Epidermal melanocyte (primary cell): ENCODE measurements around the gene TSPAN14.
A peak's percentile ranks its signal among the peaks of the same experiment; 100 is the strongest.
"Not testable (repeated sequence)": the region's sequence is repeated elsewhere in the genome, so short reads cannot be mapped to it uniquely, and the experiment has no call there.

Experiments
- DNase-seq: peaks from one replicate; pipeline ENCODE4 v3.0.0; 2011; ENCODE audit warnings: low spot score; ENCODE audit not compliant: insufficient read length

TSPAN14 gene

GRCh38 chr10:80468002-80468401 lies 13.9 kb downstream of the TSPAN14 start:
- DNase-seq, result no peak

DNA sequence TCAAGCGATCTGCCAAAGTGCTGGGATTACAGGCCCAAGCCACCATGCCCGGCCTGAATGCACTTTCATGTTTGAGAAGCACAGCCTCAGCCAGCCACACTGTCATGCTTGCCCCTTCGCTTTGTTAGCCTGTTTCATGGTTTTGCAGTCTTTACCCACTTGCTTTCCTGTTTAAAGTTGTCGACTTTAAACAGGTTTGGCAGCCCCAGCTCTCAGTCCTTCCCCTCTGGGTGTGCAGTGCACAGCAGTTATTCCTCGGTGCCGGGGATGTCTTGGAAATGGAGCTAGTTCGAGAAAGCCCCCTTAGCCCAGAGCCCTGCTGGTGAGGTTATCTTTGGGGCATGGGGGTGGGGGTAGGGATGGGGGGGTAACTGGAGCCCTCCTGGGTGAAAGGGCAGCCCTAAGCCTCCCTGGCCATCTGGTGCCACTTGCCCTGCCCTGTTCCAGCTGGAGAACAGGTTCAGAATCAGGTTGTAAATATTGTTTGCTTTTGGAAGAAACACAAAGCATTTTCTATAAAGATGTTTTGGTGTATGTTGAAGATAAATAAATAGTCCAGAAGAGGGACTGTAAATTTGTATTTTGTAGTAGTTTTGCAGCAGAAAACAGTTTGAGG lies 14.8 kb downstream of the TSPAN14 start:
- no peak for DNase-seq

DNA sequence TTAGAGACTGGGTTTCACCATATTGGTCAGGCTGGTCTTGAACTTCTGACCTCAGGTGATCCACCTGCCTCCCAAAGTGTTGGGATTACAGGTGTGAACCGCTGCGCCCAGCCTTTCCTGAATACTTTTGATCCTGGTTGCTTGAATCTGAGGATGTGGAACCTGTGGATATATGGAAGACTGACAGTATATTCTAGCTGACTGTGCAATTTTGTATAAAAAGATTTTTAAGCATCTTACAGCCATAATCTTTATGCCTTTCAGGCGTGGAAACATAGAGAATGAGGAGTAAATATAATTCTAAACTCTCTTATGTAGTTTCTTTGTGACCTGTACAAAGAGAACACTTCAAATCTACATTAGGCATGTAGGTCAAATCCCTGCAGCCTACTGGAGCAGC lies 16.2 kb downstream of the TSPAN14 start:
- DNase-seq, result no peak

DNA sequence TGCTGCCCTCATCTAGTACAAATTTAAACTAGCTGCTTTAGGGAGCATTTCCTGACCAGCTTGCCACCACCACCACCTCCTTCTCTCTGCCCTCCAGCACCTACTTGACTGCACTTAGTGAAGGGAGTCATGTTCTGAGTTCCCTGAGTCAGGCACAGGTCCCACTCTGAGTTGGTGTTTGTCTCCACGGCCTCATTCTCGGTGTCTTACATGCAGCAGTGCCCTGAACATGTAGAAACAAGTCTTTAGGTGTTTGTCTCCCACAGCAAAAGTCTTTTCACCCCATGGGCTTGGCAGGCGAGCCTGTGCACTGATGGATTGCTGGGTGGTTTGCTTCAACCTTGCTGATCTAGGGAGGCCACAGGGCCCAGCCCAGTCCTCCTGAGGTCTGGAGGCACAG lies 16.9 kb downstream of the TSPAN14 start:
- no peak for DNase-seq

DNA sequence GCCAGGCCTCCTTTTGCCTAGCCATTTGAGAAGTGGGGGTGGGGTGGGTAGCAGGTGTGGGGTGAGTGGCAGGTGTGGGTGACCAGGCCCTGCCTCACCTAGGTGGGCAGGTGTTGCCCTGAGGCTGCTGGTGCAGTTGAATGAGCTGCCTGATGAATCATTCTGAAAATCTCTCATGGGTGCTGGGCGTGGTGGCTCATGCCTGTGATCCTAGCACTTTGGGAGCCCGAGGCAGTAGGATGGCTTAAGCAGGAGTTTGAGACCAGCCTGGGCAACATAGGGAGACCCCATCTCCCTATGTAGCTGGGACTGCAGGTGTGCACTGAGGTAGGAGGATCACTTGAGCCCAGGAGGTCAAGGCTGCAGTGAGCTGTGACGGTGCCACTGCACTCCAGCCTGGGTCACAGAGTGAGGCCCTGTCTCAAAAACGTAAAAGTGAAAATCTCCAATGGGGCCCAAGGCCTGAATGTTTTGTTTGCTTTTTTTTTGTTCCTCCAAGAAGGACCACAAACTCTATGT lies 17.7 kb downstream of the TSPAN14 start:
- DNase-seq, result no peak

DNA sequence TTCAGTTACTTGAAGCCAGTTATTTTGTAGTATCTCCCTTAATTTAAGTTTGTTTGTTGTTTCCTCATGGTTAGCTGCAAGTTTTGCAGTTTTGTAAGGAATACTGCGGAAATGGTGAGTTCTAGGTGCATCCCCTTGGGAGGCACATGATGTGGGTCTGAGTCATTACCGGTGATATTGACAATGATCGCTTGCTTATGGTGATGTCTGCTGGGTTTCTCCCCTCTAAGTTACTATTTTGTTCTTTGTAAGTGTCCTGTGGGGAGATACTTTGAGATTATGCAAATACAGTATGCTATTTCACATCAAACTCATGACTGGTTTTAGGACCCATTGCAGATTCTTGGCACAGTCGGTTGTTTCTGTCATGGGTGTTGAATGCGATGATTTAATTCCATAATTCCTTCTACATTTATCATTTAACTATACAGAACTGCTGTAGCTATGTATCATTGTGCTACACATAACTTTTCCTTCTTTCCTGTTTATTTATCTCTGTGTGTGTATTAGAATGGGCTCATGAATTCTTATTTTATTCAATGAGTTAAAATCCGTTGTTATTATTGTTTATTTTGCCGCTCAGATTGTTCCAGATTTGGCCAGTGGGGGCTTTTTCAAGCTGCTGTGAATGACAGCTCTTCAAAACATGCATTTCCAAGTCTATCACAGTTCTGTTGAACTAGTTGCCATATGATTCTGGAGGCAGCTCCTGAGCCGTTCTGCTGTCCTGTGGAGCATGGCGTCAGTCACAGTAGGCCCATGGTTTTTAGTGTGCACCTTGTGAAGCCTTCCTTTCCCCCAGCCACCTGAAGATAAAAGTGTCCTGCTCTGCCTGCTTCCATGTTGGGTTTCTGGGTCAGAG lies 18.4 kb downstream of the TSPAN14 start:
- DNase-seq, result no peak

GRCh38 chr10:80473096-80473657 lies 19.1 kb downstream of the TSPAN14 start:
- DNase-seq, result no peak

DNA sequence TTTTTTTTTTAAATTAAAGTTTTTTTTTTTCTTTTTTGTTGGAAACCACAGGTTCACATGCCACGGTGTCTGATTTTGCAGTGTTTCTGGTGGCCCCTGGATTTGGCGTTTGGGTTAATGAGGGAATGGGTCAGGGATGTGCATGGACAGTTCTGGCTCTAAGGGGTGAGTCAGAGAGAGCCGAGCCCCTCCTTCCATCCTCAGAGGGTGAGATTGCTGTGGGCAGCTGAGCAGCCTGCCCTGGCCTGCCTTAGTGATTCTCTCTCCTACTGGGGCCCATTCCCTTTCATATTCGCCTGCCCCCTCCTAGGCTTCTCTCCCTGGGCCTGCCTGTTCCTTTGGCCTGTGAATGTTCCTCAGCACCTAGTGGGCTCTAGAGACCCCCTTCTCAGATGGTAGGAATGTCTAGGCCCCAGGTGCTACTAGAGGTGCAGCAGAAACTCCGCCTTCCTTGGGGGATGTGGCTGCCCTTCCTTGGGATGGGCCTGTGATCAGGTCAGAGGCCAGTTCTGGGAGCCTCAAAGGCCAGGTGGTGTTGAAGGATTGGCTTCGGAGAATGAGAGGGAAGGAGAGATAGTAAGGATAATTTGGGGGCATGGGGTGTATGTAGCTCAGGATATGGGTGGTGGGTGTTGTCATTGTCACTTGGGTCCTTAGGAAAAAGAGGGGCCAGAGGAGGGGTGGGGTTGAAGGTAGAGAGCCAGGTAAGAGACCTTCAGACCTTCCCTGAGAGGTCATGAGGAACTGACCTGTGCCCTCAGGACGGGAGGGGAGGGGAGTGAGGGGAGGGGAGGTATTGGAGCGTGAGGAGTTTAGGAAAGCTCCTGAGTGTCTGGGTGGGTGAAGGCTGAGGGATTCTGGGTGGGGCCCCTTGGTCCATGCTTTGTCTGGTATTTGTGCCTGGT lies 19.8 kb downstream of the TSPAN14 start:
- DNase-seq, result no peak

- DNase-seq, result no peak
Observed at GRCh38 chr10:80474597-80474910, 20.4 kb downstream of the TSPAN14 start.

- no peak for DNase-seq
Observed at GRCh38 chr10:80474941-80475340, 20.8 kb downstream of the TSPAN14 start.

- not testable (repeated sequence) for DNase-seq
Observed at GRCh38 chr10:80475641-80476040, 21.5 kb downstream of the TSPAN14 start.

- no peak for DNase-seq
Observed at GRCh38 chr10:80476685-80477084, 22.6 kb downstream of the TSPAN14 start.

- DNase-seq, result no peak
Observed at GRCh38 chr10:80477813-80478212, 23.7 kb downstream of the TSPAN14 start.

GRCh38 chr10:80480373-80480772 lies 26.3 kb downstream of the TSPAN14 start:
- DNase-seq, result not testable (repeated sequence)

DNA sequence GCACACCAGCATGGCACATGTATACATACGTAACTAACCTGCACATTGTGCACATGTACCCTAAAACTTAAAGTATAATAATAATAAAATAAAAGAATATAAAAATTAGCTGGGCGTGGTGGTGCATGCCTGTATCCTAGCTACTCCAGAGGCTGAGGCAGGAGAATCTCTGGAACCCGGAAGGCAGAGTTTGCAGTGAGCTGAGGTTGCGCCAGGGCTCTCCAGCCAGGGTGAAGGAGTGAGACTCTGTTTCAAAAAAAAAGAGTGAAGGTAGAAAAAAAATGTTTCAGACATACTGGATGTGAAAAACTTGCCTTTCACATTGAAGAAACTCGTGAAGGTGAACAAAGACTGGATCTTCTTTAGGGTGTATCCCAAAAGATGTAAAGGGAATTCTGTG lies 26.7 kb downstream of the TSPAN14 start:
- no peak for DNase-seq

DNA sequence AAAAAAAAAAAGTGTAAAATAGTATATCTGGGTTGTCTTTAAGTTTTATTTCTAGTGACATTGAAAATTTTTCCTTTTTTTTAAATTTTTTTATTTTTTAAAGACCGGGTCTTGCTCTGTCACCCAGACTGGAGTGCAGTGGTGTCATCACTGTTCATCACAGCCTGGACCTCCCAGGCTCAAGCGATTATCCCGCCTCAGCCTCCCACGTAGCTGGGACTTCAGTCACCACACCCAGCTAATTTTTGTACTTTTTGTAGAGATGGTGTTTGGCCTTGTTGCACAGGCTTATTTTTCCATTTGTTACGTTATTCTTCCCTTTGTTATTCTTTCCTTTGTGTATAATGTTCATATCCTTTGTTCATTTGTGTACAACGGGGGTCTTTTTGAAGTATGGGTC lies 30.1 kb downstream of the TSPAN14 start:
- no peak for DNase-seq

- no peak for DNase-seq
Observed at GRCh38 chr10:80484676-80485075, 30.6 kb downstream of the TSPAN14 start.

- DNase-seq, result no peak
Observed at GRCh38 chr10:80485076-80485945, 31.2 kb downstream of the TSPAN14 start.

GRCh38 chr10:80485946-80486764 lies 32.0 kb downstream of the TSPAN14 start:
- peak; percentile 53 for DNase-seq
